BLaER1 treated with 17β-estradiol and CSF1 and Interleukin-3, amounts not matched to agents 10 nM and 100 nM (cell line): ENCODE measurements around the gene FBRS.

Experiments
- H3K27ac ChIP-seq, 11 experiments: shearing (Covaris generic); formaldehyde crosslinking; 2 replicates each; pipeline ENCODE4 v1.8.1; 2022
- H3K27me3 ChIP-seq, 11 experiments: shearing (Covaris generic); formaldehyde crosslinking; 2 replicates each; pipeline ENCODE4 v1.8.1; 2022
- H3K36me3 ChIP-seq, 11 experiments: shearing (Covaris generic); formaldehyde crosslinking; 2 replicates each; pipeline ENCODE4 v1.8.1; 2022
- H3K4me1 ChIP-seq, 10 experiments: shearing (Covaris generic); formaldehyde crosslinking; 2 replicates each; pipeline ENCODE4 v1.8.1; 2022
- H3K4me2 ChIP-seq, 11 experiments: shearing (Covaris generic); formaldehyde crosslinking; 2 replicates each; pipeline ENCODE4 v1.8.1; 2022
- H3K4me3 ChIP-seq, 10 experiments: shearing (Covaris generic); formaldehyde crosslinking; 2 replicates each; pipeline ENCODE4 v1.8.1; 2022
- H3K9ac ChIP-seq, 11 experiments: shearing (Covaris generic); formaldehyde crosslinking; 2 replicates each; pipeline ENCODE4 v1.8.1; 2022
- H3K9me3 ChIP-seq, 11 experiments: shearing (Covaris generic); formaldehyde crosslinking; replicated peaks in 1 of 11; 2 replicates each; pipeline ENCODE4 v1.8.1; 2022
- H4K20me1 ChIP-seq, 11 experiments: shearing (Covaris generic); formaldehyde crosslinking; 2 replicates each; pipeline ENCODE4 v1.8.1; 2022
- Cebpa-rat ChIP-seq, 11 experiments: shearing (Covaris generic); IDR thresholded peaks; 2 replicates each; pipeline ENCODE4 v1.8.1; 2022

FBRS gene

DNA sequence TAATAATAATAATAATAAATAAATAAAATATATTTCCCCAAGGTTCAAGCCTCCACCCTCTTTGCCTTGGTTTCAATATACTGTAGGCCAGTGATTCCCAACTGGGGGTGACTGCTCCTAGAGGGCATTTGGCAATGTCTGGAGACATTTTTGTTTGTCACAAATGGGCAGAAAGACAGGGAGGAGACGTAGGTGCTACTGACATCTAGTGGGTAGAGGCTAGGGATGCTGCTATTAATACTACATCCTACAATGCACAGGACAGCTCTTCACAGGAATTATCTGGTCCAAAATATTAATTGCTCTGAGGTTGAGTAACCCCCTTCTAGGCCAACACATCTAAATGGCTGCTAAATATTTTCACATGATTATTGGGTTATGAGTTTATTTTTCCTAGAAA lies 20.3 kb upstream of the FBRS start:
- H3K4me3 ChIP-seq, result no peak overlapping the region
- no peaks in the 10 kb centered on the region for H3K27me3 ChIP-seq
- H3K4me1 ChIP-seq, result peaks cover 27 to 35% (median 30%) of the 10 kb centered on the region in 10 experiments
- no peaks in the 10 kb centered on the region for H3K36me3 ChIP-seq
- H3K9me3 ChIP-seq, result no peaks in the 10 kb centered on the region
- no peaks in the 10 kb centered on the region for H4K20me1 ChIP-seq
- no peak overlapping the region for H3K9ac ChIP-seq
- TF ChIP-seq Cebpa-rat (IDR thresholded peaks at IDR 0.05), result no peak
- no peak overlapping the region for H3K27ac ChIP-seq
- H3K4me2 ChIP-seq, result no peak overlapping the region

DNA sequence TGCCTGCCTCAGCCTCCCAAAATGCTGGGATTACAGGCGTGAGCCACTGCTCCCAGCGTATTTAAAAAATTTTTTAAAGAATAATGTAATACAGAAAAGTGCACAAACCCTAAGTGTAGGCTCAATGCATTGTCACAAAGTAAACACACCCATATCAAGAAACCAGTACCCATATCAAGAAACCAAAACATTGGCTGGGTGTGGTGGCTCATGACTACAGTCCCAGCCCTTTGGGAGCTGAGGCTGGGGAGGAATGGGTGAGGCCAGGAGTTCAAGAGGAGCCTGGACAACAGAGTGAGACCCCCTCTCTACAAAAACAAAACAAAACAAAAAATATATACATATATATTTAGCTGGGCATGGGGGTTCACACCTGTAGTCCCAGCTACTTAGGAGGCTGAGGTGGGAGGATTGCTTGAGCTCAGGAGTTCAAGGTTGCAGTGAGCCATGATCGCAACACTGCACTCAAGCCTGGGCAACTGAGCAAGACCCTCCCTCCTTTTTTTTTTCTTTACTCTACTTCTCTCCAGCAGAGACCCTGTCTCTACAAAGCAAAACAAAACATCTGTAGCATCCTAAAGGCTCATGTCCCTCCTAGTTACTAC lies 16.8 kb upstream of the FBRS start:
- Histone ChIP-seq H3K27me3 (no peaks in the 10 kb centered on the region), H4K20me1 (no peaks in the 10 kb centered on the region), H3K4me1 (peaks cover 4 to 11% (median 7%) of the 10 kb centered on the region in 10 experiments; a peak in 18 of 20 replicates), H3K9me3 (no peaks in the 10 kb centered on the region), H3K4me2 (no peak overlapping the region), H3K27ac (no peak overlapping the region), H3K4me3 (no peak overlapping the region), H3K36me3 (no peaks in the 10 kb centered on the region), H3K9ac (no peak overlapping the region)
- no peak for TF ChIP-seq Cebpa-rat (IDR thresholded peaks at IDR 0.05)

DNA sequence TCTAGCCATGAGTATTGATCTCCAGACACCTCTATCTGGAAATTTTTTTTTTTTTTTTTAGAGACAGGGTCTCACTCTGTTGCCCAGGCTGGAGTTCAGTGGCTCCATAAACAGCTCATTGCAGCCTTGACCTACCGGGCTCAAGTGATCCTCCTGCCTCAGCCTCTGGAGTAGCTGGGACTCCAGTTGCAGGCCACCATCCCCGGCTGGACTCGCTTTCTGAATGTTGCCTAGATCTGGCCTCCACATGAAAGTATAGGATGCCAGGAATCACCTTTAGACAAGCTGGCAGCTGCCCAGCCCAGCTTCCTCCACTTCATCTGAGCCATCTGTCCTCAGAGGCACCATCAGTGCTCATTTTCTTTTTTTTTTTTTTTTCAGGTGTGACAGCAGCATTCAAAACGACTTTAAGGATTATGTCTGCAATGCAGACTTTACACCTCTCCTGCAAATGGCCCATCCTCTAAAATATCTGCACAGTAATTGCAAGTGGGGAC lies 13.8 kb upstream of the FBRS start:
- Histone ChIP-seq H3K27ac (no peak overlapping the region), H3K4me1 (peaks cover 0 to 15% (median 7%) of the 10 kb centered on the region in 10 experiments; a peak in 13 of 20 replicates), H3K4me2 (no peak overlapping the region), H4K20me1 (no peaks in the 10 kb centered on the region), H3K36me3 (no peaks in the 10 kb centered on the region), H3K27me3 (no peaks in the 10 kb centered on the region), H3K9me3 (no peaks in the 10 kb centered on the region), H3K9ac (no peak overlapping the region), H3K4me3 (no peak overlapping the region)
- TF ChIP-seq Cebpa-rat (IDR thresholded peaks at IDR 0.05), result no peak

DNA sequence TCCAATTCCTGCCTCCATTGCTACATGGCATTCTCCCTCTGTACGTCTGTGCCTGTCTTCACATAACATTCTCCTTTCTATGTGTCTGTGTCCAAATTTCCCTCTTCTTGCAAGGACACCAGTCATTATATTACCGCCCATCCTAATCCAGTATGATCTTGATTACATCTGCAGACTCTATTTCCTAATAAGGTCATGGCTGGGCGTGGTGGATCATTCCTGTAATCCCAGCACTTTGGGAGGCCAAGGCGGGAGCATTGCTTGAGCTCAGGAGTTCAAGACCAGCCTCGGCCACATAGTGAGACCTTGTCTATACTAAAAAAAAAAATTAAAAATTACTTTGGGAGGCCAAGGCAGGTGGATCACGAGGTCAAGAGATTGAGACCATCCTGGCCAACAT lies 12.5 kb upstream of the FBRS start:
- Histone ChIP-seq H3K4me1 (peaks cover 8 to 23% (median 15%) of the 10 kb centered on the region in 10 experiments; a peak in 18 of 20 replicates), H3K4me2 (no peak overlapping the region), H3K27ac (no peak overlapping the region), H3K9ac (no peak overlapping the region), H3K27me3 (no peaks in the 10 kb centered on the region), H4K20me1 (no peaks in the 10 kb centered on the region), H3K4me3 (no peak overlapping the region), H3K9me3 (no peaks in the 10 kb centered on the region), H3K36me3 (no peaks in the 10 kb centered on the region)
- TF ChIP-seq Cebpa-rat (IDR thresholded peaks at IDR 0.05), result no peak

DNA sequence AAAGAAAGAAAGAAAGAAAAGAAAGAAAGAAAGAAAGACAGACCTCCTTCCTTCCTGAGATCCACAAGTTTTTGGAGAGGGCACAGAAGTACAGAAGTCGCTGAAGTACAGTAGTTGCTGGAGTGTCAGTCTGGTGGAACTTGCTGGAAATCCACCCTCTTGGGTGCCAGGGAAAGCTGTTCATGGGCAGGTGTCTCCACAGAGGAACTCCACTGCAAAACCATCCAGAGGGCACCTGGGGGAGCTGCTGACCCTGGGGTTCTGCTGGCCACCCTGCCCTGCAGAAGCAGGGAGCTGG lies 11.0 kb upstream of the FBRS start:
- Histone ChIP-seq H3K36me3 (peaks cover 0 to 1% (median 0%) of the 10 kb centered on the region in 11 experiments; a peak in 3 of 22 replicates), H3K27me3 (no peaks in the 10 kb centered on the region), H3K4me2 (peak overlapping the region in 4 of 11 experiments; percentile 13 to 32 (median 24); a peak in 2 of 22 replicates), H3K4me3 (no peak overlapping the region), H3K9me3 (no peaks in the 10 kb centered on the region), H3K27ac (peak overlapping the region in 1 of 11 experiments; percentile 10; a peak in 1 of 22 replicates), H4K20me1 (peaks cover 0 to 6% (median 0%) of the 10 kb centered on the region in 11 experiments; a peak in 1 of 22 replicates), H3K4me1 (peaks cover 13 to 31% (median 24%) of the 10 kb centered on the region in 10 experiments), H3K9ac (no peak overlapping the region)
- no peak for TF ChIP-seq Cebpa-rat (IDR thresholded peaks at IDR 0.05)

DNA sequence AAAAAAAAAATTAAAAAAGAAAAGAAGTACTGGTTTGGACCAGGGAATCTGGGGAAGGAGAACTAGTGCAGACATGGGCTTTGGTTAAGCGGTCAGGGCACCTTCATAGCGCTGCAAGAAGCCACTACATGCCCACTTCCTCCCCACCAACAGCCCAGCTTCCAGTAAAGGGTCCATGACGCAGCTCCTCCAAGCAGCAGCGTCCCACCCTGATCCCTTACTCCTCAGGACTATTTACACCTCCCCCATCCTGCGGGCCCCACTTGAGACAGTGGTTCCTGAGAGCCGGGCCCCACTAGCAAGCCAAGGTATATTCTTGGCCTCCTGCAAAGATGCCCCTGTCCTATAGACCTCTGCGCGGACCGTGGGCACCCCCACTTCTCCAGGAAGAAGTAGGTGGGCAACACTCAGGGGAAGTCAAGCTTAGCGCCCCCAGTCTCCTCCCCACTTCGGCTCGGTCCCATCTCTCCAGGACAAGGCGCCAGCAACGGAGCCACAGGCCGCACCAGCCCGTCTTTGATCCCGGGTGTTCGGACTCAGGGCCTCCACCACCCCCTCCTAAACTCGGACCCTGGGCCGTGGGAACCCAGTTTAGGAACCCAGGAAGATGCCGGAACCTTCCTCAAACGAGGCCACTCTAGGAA lies 8.4 kb upstream of the FBRS start:
- peaks cover 11 to 28% (median 22%) of the 10 kb centered on the region in 11 experiments; a peak in 19 of 22 replicates for H3K36me3 ChIP-seq
- H3K27ac ChIP-seq, result peak overlapping the region; percentile 81 to 90 (median 84)
- H3K4me1 ChIP-seq, result peaks cover 27 to 42% (median 34%) of the 10 kb centered on the region in 10 experiments
- no peaks in the 10 kb centered on the region for H3K9me3 ChIP-seq
- peak overlapping the region; percentile 60 to 100 (median 72) for H3K4me2 ChIP-seq
- H3K27me3 ChIP-seq, result no peaks in the 10 kb centered on the region
- H3K4me3 ChIP-seq, result peak overlapping the region in 9 of 10 experiments; percentile 33 to 98 (median 78); a peak in 13 of 20 replicates
- TF ChIP-seq Cebpa-rat (IDR thresholded peaks at IDR 0.05), result no peak
- peak overlapping the region; percentile 68 to 91 (median 85) for H3K9ac ChIP-seq
- H4K20me1 ChIP-seq, result peaks cover 0 to 18% (median 0%) of the 10 kb centered on the region in 11 experiments; a peak in 2 of 22 replicates

DNA sequence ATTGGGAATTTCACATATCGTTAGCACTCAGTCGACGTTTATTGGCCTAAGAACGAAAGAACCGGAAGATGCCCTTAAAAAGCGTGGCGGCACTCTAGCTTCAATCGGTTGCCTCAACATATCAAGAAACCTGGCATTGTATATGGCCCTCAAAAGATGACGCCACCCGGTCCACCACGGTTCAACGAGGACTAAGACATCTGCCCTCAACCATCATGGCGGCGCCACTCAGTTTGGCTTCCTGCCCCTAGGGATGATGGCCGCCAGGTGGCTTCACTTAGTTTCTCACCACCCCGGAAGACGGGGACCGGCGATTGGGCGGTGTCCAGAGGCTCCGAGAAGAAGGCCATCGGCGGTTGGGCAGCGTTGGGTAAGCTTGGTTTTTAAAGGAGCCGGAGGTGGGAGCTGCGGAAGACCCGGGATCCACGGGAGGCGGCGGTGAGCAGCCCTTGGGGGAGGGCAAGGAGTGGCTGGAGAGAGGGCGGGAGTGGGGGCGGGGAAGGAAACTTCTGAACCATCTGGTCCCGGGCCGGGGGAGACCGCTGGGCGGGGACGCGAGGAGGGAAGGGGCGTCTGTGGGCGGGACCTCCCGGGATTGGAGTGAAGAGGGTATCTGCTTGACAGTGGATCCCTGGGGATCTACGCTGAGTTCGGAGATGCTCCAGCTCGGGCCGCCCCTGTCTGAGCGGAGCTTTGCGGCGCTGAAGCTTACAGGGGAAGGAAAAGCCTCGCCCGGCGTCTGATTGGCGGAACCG lies 7.7 kb upstream of the FBRS start, which contains the start of gene PRR14:
Gene PRR14, plus strand, starts transcription at position 592 of the 755 bp plus-strand sequence. CDS start 686 bp downstream, outside the sequence.
- H3K4me2 ChIP-seq, result peak within 1 kb of the TSS; percentile 80 to 100 (median 97)
- peaks cover 27 to 42% (median 37%) of the 10 kb centered on the region in 10 experiments for H3K4me1 ChIP-seq
- peak within 1 kb of the TSS; percentile 76 to 98 (median 86) for H3K4me3 ChIP-seq
- no peak for TF ChIP-seq Cebpa-rat (IDR thresholded peaks at IDR 0.05)
- H3K27ac ChIP-seq, result peak within 1 kb of the TSS; percentile 81 to 90 (median 84)
- no peaks in the 10 kb centered on the region for H3K27me3 ChIP-seq
- peak within 1 kb of the TSS; percentile 79 to 91 (median 85) for H3K9ac ChIP-seq
- H3K9me3 ChIP-seq, result no peaks in the 10 kb centered on the region
- peaks cover 18 to 35% (median 29%) of the 10 kb centered on the region in 11 experiments; a peak in 21 of 22 replicates for H3K36me3 ChIP-seq
- H4K20me1 ChIP-seq, result peaks cover 0 to 18% (median 0%) of the 10 kb centered on the region in 11 experiments; a peak in 2 of 22 replicates

DNA sequence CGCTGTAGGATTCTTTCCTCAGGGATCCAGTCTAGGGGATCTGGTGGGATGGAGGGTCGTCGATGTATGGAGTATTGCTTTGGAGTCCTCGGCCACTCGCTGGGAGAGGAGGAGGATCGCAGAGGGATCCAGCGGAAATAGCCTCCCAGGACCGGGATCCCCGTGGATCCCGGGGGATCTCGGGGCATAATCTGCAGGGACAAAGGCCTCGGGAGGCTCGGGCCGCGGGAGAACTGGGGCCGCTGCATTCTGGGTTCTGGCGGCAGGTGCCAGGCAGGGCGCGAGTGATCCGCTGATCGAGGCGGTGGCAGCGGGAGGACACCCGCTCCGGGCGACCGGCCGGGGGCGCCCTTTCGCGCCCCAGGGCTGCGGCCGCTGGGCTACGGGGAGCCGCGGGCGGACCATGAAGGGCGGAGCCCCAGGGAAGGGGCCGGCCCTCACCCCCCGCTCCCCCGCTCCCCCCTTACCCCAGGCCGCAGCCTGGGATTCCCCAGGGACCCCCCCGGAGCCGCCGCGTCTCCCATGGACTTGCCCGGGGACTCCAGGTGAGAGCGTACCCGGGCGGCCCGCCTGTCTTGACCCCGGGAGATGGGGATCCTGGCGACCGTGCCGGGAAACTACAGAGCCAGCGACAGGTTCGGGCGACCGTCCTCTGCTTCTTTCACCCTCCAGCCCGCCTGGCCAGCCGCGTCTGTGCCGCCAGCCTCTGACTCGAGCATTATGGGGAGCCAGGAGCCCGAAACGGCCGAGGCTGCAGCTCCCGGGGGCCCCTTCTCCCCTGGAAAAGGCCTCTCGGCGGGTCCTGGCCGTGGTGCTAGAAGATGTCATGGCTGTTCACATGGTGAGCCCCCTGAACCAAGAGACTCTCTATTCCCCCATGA lies 6.9 kb upstream of the FBRS start:
- peak overlapping the region; percentile 76 to 98 (median 86) for H3K4me3 ChIP-seq
- peak overlapping the region; percentile 80 to 100 (median 97) for H3K4me2 ChIP-seq
- H3K9ac ChIP-seq, result peak overlapping the region; percentile 79 to 91 (median 85)
- H3K4me1 ChIP-seq, result peaks cover 33 to 47% (median 37%) of the 10 kb centered on the region in 10 experiments
- H3K27me3 ChIP-seq, result no peaks in the 10 kb centered on the region
- no peaks in the 10 kb centered on the region for H3K9me3 ChIP-seq
- no peak for TF ChIP-seq Cebpa-rat (IDR thresholded peaks at IDR 0.05)
- H3K27ac ChIP-seq, result peak overlapping the region; percentile 76 to 90 (median 84)
- H3K36me3 ChIP-seq, result peaks cover 24 to 43% (median 37%) of the 10 kb centered on the region in 11 experiments
- H4K20me1 ChIP-seq, result peaks cover 0 to 18% (median 0%) of the 10 kb centered on the region in 11 experiments; a peak in 2 of 22 replicates
